Skeletal muscle cell (primary cell): Measurements from ENCODE around the gene THRSP.
"Not testable (repeated sequence)": the region's sequence is repeated elsewhere in the genome, so short reads cannot be mapped to it uniquely, and the experiment has no call there.

Experiments used
- DNase-seq: peaks from one replicate; pipeline ENCODE4 v3.0.0-alpha.2; 2010; ENCODE audit warnings: low read depth
- H3K4me3 ChIP-seq: 2 replicates; pipeline ENCODE4 v1.5.1; 2011; ENCODE audit warnings: low read depth, mild to moderate bottlenecking, control low read depth, low read length, moderate library complexity

The THRSP gene

GRCh38 chr11:78060533-78060932 is 3.1 kb upstream of the THRSP start:
- H3K4me3 ChIP-seq: no peak overlapping the region
- DNase-seq: no peak

DNA sequence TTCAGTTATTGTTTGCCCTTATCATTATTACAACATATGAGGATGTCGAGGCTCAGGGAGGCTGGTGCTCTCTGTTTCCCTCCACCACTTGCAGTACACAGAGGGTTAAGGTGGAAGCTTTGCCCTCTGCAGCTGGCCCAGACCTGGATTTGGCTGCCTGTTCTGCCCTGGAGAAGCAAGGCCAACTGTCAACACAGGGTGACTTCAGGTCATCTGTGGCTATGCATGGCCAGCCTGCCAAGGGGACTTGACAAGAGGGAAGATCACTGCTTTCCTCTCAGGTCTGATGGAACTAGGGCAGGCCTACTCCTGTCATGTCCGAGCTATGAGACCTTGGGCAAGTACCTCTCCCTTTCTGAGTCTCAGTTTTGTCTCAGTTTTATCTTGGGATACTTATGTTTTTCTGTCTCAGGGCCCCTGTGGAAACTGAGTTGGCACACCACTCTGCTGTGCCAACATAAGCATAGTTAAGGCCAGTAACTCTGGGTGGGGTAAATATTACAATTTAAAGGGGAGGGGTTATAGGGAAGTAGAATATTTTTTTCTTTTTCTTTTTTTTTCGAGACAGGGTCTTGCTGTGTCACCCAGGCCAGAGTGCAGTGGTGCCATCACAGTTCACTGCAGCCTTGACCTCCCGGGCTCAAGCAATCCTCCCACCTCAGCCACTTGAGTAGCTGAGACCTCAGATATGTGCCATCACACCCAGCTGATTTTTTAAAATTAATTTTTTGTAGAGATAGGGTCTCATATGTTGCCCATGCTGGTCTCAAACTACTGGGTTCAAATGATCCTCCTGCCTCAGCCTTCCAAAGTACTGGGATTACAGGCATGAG is 2.4 kb upstream of the THRSP start:
- H3K4me3 ChIP-seq: no peak overlapping the region
- DNase-seq: no peak

DNA sequence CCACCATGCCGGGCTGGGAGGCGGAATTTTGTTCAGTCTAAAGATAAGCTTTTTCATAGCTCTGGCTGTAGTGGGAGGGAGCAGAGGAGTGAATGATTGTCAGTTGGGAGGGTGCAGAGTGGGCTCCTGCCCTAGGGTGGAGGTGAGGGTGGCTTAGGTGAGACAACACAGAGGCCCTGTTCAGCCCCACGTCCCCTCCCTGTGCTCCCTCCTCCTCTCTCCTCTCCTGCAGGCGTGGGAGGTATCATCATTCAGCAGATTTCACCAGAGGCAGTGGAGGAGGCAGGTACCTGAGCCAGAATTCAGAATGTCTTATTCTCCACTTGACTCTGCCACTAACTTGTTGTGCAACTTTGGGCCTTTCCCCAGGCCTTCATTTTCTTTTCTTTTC is 1.7 kb upstream of the THRSP start:
- DNase-seq: no peak

GRCh38 chr11:78062671-78063070 is 990 bp upstream of the THRSP start:
- no peak for DNase-seq

More for the DNA sequence above, 1.7 kb upstream of the THRSP start:
- H3K4me3 ChIP-seq: no peak overlapping the region

GRCh38 chr11:78065203-78065602 is 1.5 kb downstream of the THRSP start:
- DNase-seq: no peak
- no peak overlapping the region for H3K4me3 ChIP-seq

More at GRCh38 chr11:78062671-78063070, 990 bp upstream of the THRSP start:
- H3K4me3 ChIP-seq: no peak overlapping the region

DNA sequence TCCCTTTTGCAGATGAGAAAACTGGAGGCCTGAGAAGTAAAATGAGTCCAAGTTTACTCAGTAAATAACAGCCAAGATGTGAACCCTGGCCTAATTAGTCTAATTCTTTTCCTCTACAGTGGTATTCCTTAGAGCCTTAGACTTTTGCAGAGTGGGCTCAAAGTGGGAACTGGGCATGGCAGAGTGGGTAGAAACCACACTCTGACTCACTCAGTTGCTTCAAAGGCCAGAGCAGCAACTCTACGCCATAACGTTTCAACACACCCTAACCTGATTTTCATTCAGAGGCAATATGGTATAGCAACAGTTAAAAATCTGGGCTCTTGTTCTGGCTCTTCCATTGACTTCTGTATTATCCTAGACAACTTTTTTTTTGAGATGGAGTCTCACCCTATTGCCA is 2.8 kb downstream of the THRSP start:
- H3K4me3 ChIP-seq: no peak overlapping the region
- no peak for DNase-seq

DNA sequence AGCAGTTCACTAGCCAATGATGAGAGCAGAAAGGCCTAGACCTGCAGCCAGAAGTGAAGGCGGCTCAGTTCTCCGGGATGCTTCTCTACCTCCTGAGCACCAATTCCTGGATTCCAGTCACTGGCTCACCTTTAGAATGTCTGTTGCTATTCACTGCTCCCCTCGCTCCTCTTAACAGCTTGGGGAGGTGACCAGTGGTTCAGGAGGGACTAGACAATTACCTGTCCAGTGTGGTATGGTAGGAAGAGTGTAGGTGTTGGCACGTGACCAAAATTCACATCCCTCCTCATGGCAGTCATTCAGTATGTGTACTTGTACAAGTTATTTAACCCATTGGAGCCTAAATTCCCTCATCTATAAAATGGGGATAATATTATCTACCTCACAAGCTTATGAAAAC is 4.0 kb downstream of the THRSP start:
- DNase-seq: no peak
- H3K4me3 ChIP-seq: no peak overlapping the region

DNA sequence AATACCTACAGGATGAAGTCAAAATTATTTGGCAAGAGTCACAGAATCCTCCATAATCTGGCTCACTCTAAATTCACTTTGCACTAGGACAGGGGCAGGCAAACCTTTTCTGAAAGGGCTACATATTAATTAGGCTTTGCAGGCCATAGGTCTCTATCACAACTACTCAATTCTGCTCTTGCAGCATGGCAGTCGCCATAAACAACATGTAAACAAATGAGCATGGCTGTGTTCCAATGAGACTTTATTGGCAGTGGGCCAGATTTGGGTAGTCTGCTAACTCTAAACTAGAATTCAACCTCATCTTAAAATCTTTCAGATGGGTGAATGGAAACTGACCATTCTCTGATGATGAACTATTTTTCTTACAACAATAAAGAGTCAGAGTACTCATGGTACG is 5.8 kb downstream of the THRSP start:
- H3K4me3 ChIP-seq: no peak overlapping the region
- no peak for DNase-seq

- no peak overlapping the region for H3K4me3 ChIP-seq
- DNase-seq: no peak
Observed at GRCh38 chr11:78070621-78071020, 7.0 kb downstream of the THRSP start.

DNA sequence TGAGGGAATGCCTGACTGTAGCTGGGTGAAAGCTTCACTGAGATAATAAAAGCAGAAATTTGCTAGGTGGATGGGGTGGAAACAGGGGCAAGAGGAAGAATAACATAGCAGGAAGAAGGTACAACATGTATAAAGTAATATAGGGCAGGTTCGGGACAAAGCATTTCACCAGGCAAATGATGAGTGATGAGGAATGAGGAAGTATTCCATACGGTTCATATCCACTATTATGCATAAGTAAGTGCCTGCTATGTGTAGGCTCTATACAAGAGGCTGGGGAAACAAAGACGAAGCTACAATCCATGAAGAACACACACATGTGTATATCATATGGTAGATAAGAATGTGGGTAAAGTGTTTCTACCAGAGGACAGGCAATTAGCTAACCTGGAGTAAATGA is 8.1 kb downstream of the THRSP start:
- no peak overlapping the region for H3K4me3 ChIP-seq
- no peak for DNase-seq

DNA sequence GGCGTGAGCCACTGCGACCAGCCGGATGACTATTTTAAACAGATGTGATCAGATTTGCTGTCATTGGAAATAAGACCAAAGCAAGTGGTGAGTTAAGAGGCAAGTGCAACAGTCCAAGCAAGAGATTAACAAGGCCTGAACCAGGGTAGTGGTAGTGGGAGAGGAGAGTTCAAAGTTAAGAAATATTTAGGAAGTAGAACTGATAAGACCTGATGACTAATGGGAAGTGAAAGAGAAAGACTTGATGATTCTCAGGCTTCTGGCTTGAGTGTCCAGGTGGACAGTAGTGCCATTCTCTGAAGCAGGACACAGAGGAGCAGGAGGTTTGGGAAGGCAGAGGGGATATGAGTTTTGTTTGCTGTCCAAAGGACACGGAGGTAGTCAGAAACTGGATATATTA is 8.8 kb downstream of the THRSP start:
- DNase-seq: no peak
- no peak overlapping the region for H3K4me3 ChIP-seq

- H3K4me3 ChIP-seq: no peak overlapping the region
- no peak for DNase-seq
Observed at GRCh38 chr11:78074756-78075155, 11.1 kb downstream of the THRSP start.

DNA sequence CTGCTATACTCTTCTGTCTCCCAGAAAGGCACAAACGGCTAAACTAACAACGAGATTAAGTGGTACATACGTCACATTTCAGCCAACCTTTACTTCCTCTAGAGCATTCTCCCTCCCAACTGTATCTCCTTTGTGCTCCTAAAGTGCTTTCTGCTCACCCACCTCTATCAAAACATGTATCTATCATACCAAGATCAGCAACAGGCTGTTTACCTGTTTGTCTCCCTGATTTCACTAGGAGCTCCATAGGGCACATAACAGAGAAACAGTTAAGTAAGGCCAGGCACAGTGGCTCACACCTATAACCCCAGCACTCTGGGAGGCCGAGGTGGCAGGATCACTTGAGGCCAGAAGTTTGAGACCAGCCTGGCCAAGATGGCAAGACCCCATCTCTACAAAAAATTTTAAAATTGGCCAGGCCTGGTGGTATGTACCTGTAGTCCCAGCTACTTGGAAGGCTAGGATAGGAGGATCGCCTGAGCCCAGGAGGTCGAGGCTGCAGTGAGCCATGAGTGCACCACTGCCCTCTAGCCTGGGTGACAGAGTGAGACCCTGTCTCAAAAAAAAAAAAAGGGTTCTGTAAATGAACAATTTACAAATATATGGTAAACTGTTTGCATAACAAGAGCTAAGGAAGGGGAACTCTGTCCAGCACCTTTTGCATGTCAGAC is 13.2 kb downstream of the THRSP start:
- DNase-seq: no peak
- no peak overlapping the region for H3K4me3 ChIP-seq

DNA sequence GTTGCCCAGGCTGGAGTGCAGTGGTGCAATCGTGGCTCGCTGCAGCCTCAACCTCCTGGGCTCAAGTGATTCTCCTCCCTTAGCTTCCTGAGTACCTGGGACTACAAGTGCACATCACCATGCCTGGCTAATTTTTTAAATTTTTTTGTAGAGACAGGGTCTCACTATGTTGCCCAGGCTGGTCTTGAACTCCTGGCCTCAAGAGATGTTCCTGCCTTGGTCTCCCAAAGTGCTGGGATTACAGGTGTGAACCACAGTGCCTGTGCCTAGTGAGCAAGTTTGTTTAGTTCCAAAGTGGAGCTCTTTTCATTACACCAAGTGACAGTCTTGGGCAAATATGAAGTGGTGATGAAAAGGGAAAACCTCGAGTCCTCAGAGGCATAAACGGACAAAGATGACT is 13.9 kb downstream of the THRSP start:
- not testable (repeated sequence) for DNase-seq, H3K4me3 ChIP-seq

DNA sequence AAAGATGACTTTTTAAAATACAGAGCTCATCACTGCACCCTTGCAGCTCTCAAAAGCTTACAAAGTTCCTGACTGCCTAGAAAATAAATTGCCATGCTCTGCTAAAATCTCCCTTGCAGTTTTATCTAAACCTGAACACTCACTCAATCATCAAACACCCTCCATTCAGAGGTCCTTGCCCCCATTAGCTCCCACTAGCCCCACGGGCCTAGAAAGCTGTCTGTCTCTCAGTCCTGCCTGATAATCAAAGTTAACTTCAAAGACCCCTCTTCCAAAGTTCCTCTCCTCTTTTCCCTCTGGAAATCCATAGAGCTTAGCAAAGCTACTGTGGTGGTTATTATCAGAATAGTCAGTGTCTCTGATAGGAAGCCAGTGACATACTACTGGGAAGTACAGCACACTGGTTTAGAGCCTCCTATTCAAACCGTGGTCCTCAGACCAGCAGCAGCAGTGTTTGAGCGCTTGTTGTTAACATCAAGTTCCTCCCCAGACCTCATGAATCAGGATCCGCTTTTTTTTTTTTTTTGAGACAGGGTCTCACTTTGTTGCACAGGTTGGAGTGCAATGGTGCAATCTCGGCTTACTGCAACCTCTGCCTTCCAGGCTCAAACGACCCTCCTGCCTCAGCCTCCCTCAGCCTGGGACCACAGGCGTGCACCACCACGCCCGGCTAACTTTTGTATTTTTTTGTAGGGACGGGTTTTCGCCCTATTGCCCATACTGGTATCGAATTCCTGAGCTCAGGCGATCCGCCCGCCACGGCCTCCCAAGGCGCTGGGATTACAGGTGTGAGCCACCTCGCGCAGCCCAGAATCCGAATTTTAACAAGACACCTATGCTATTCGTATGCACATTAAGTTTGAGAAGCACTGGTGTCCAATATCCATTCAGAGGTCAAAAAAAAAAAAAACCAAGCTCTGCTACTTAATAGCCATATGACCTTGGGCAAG is 14.8 kb downstream of the THRSP start:
- H3K4me3 ChIP-seq: peak overlapping the region; percentile 67
- no peak for DNase-seq

DNA sequence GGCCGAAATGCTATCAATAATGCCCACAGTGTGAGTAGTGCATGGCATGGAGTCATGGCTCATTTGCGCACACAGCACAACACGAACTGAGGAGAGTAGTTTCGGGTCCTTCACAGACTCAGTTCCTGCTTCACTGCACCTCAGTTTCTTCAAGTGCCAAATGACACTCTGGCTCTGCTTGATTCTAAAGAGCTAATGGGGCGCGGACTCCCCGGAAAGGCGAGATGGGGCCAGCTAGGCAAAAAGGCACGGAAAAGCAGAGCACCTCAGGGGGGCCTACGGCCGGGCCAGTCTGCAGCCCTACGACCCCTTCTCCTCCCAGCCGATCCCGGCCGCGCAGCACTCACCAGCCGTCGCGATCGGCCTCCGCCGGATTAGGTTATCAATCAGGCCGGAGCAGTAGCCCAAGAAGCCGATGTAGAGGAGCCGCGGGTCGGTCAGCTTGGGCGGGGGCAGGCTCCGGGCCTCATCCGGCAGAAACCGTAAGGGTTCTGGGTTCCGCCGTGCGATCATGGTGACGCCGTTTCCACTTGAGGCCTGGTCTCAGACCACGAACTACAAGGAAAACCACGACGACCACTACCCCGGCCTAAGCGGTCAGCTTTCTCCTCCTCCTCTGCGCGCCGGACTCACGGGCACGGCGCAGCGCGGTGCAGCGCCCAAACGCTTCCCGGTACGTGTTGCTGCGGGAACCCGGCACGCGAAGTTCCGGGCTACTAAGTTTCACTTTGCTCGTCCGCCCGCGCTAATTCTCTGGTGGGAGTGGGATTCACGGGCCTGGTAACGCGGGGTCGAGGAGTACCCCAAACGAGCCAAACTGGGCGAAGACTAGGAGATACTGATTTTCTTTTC is 15.8 kb downstream of the THRSP start, which contains the start of gene NDUFC2:
NDUFC2 (minus strand) TSS at position 631 of the 852 bp plus-strand sequence; CDS start at position 513, 118 bp downstream.
- DNase-seq: peak; percentile 45
- peak within 1 kb of the TSS; percentile 67 for H3K4me3 ChIP-seq

DNA sequence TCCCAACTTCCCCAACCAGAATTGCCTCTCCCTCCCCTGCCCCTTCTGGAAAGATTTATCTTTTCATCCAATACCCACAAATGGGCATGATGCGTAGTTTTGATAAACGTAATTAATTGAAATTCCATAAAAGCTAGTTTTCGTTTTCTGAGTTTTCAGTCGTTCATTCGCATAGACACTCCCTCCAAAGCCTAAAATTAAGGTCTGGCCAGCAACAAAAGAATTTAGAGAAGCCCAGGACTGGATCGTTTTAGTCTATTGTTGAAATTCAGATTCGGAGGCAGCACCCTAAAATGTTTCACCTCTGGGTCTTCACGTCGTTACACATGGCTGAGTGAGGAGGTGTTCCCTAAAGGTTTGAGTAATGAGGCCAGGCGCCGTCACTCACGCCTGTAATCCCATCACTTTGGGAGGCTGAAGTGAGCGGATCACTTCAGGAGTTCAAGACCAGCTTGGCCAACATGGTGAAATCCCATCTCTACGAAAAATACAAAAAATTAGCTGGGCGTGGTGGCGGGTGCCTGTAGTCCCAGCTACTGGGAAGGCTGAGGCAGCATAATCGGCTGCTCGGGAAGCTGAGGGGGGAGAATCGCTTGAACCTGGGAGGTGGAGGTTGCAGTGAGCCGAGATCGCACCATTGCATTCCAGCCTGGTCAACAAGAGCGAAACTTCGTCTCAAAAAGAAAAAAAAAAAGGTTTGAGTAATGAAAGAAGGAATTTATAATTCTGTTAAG is 16.6 kb downstream of the THRSP start:
- DNase-seq: no peak
- H3K4me3 ChIP-seq: peak overlapping the region; percentile 67

GRCh38 chr11:78080818-78081495 is 17.3 kb downstream of the THRSP start:
- DNase-seq: no peak

More at GRCh38 chr11:78080818-78081495, 17.3 kb downstream of the THRSP start:
- H3K4me3 ChIP-seq: no peak overlapping the region
